Dermis microvascular lymphatic vessel endothelial cell (primary cell): ENCODE data around the gene HCLS1. TPM values are rescaled to one million over a fixed set of nuclear protein-coding genes. Genes with fewer than 3 reads are reported as not detected.
"Not testable (repeated sequence)": the region's sequence is repeated elsewhere in the genome, so short reads cannot be mapped to it uniquely, and the experiment has no call there.

Experiments
- DNase-seq, 2 donors: peaks; one replicate each; pipeline versions ENCODE4 v3.0.0 to v3.0.0-alpha.2; 2010; ENCODE audit warnings: low read depth in 2 of 2
- total RNA-seq: library from RNA; depleted of rRNA; stranded (reverse); fragments of >200 nt; gene quantifications from 2 replicates; pipeline ENCODE4 v1.2.1, GENCODE V29; 2014

HCLS1 gene
- total RNA-seq, result 17.3 and 19.8 TPM in 2 replicates

- DNase-seq, result peak in 1 of 2 donors; percentile 75
These were observed at the start of gene HCLS1 for GRCh38 chr3:121660356-121661171. TSS of gene HCLS1 (minus strand) at chr3:121660903. CDS start at chr3:121658347, 2,556 bp downstream.

- no peak for DNase-seq
These were observed 49.6 kb upstream of the HCLS1 start for GRCh38 chr3:121710347-121710746.

- DNase-seq, result peak in 1 of 2 donors; percentile 2
These were observed 47.0 kb upstream of the HCLS1 start for GRCh38 chr3:121707531-121708273.

GRCh38 chr3:121705541-121705940, 44.8 kb upstream of the HCLS1 start:
- no peak for DNase-seq

GRCh38 chr3:121703973-121704372, 43.3 kb upstream of the HCLS1 start:
- no peak for DNase-seq

- no peak for DNase-seq
These were observed 38.2 kb upstream of the HCLS1 start for GRCh38 chr3:121698901-121699300.

GRCh38 chr3:121698476-121698875, 37.8 kb upstream of the HCLS1 start:
- DNase-seq, result no peak

- no peak for DNase-seq
These were observed 35.5 kb upstream of the HCLS1 start for GRCh38 chr3:121696186-121696585.

GRCh38 chr3:121692010-121692699, 31.5 kb upstream of the HCLS1 start:
- no peak for DNase-seq

- DNase-seq, result no peak
These were observed 30.2 kb upstream of the HCLS1 start for GRCh38 chr3:121690777-121691405.

- DNase-seq, result not testable (repeated sequence)
These were observed 28.0 kb upstream of the HCLS1 start for GRCh38 chr3:121688747-121689146.

GRCh38 chr3:121681792-121682191, 21.1 kb upstream of the HCLS1 start:
- no peak for DNase-seq

- DNase-seq, result no peak
These were observed 16.4 kb upstream of the HCLS1 start for GRCh38 chr3:121677141-121677540.

- no peak for DNase-seq
These were observed 10.0 kb upstream of the HCLS1 start for GRCh38 chr3:121670676-121671075.

- no peak for DNase-seq
These were observed 6.6 kb upstream of the HCLS1 start for GRCh38 chr3:121667333-121667732.

GRCh38 chr3:121665488-121665887, 4.8 kb upstream of the HCLS1 start:
- no peak for DNase-seq

GRCh38 chr3:121663171-121663847, 2.6 kb upstream of the HCLS1 start:
- no peak for DNase-seq

GRCh38 chr3:121662742-121663141, 2.0 kb upstream of the HCLS1 start:
- no peak for DNase-seq

- no peak for DNase-seq
These were observed 673 bp upstream of the HCLS1 start for GRCh38 chr3:121661376-121661775.

GRCh38 chr3:121659586-121659985, 1.1 kb downstream of the HCLS1 start:
- no peak for DNase-seq
